Keratinocyte (primary cell): ENCODE data around the gene TMEM256. TPM values are rescaled to one million over a fixed set of nuclear protein-coding genes. Genes with fewer than 3 reads are reported as not detected.

Experiments
- DNase-seq: peaks from one replicate; pipeline ENCODE4 v3.0.0-alpha.2; 2011; ENCODE audit warnings: low read depth, missing footprints, low spot score
- FAIRE-seq: peaks from 2 replicates; lab custom pipeline; 2011; peaks lifted over from hg19 to GRCh38; lab: Jason Lieb, UNC
- H2AFZ ChIP-seq: 2 replicates; pipeline ENCODE4 v1.6.0; 2012; ENCODE audit warnings: low read length, control low read depth, inconsistent platforms; ENCODE audit not compliant: control insufficient read depth
- H3K27ac ChIP-seq: 2 replicates; pipeline ENCODE4 v1.5.1; 2011; ENCODE audit warnings: low read length; ENCODE audit not compliant: control insufficient read depth, insufficient read depth
- H3K27me3 ChIP-seq: 3 replicates; pipeline ENCODE4 v1.6.0; 2011; ENCODE audit warnings: low read length; ENCODE audit not compliant: control insufficient read depth, insufficient read depth; ENCODE audit errors: extremely low read depth
- H3K36me3 ChIP-seq, 2 experiments: 2 replicates in 1 of 2; 3 replicates in 1 of 2; pipeline ENCODE4 v1.5.1; 2011; ENCODE audit warnings: low read length in 2 of 2, mild to moderate bottlenecking in 1 of 2; ENCODE audit not compliant: control insufficient read depth in 2 of 2, insufficient read depth in 2 of 2; ENCODE audit errors: extremely low read depth in 1 of 2
- H3K4me1 ChIP-seq: 3 replicates; pipeline ENCODE4 v1.5.1; 2011; ENCODE audit warnings: low read length; ENCODE audit not compliant: control insufficient read depth, insufficient read depth; ENCODE audit errors: extremely low read depth
- H3K4me2 ChIP-seq: 3 replicates; pipeline ENCODE4 v1.6.0; 2011; ENCODE audit warnings: low read depth, low read length; ENCODE audit not compliant: control insufficient read depth, insufficient read depth; ENCODE audit errors: extremely low read depth
- H3K4me3 ChIP-seq, 3 experiments: fragments of 200-600 bp in 1 of 3; sonication (generic) in 1 of 3; 2 replicates in 2 of 3; 3 replicates in 1 of 3; pipeline ENCODE4 v1.5.1; 2011 to 2016; ENCODE audit warnings: low read length in 3 of 3, mild to moderate bottlenecking in 3 of 3, control low read depth in 2 of 3, inconsistent platforms in 1 of 3, low read depth in 1 of 3, mixed read lengths in 1 of 3, mixed run types in 1 of 3, moderate library complexity in 1 of 3; ENCODE audit not compliant: control insufficient read depth in 2 of 3, insufficient read depth in 2 of 3; ENCODE audit errors: extremely low read depth in 1 of 3
- H3K79me2 ChIP-seq: 2 replicates; pipeline ENCODE4 v1.6.0; 2012; ENCODE audit warnings: low read length; ENCODE audit not compliant: control insufficient read depth, insufficient read depth
- H3K9ac ChIP-seq: 3 replicates; pipeline ENCODE4 v1.6.0; 2011; ENCODE audit warnings: low read length; ENCODE audit not compliant: control insufficient read depth, insufficient read depth; ENCODE audit errors: extremely low read depth
- H3K9me1 ChIP-seq: 3 replicates; pipeline ENCODE4 v1.6.0; 2011; ENCODE audit warnings: low read length; ENCODE audit not compliant: control insufficient read depth, insufficient read depth; ENCODE audit errors: extremely low read depth
- H3K9me3 ChIP-seq: 2 replicates; pipeline ENCODE4 v1.5.1; 2012; ENCODE audit warnings: low read depth, low read length; ENCODE audit not compliant: control insufficient read depth
- H4K20me1 ChIP-seq: 3 replicates; pipeline ENCODE4 v1.6.0; 2011; ENCODE audit warnings: low read length; ENCODE audit not compliant: control insufficient read depth, insufficient read depth; ENCODE audit errors: extremely low read depth
- EZH2 ChIP-seq: IDR thresholded peaks from one replicate; pipeline ENCODE4 v1.6.1; 2012; ENCODE audit warnings: inconsistent platforms, mild to moderate bottlenecking, low read length, moderate library complexity
- dilution Hi-C: fragments of 300-500 bp; cut with MboI; formaldehyde crosslinking; loops from one replicate; pipeline ENCODE4 v1.7.0; 2020; ENCODE audit warnings: low sequenced_read_pairs; ENCODE audit not compliant: extremely low pct_ligation_motif_present
- polyA plus RNA-seq, 5 experiments: library from polyadenylated mRNA; depleted of rRNA in 3 of 5; stranded (reverse) in 3 of 5; stranded (forward) in 1 of 5; unstranded in 1 of 5; fragments of >200 nt; gene quantifications; 1 replicate in 1 of 5; 2 replicates in 3 of 5; 3 replicates in 1 of 5; pipeline versions ENCODE4 v1.2.1 to v1.2.3, GENCODE V29; 2011 to 2012; ENCODE audit warnings: missing spikeins in 2 of 5, low read depth in 1 of 5, low replicate concordance in 1 of 5
- TF ChIP-seq, protein P1 (sequence below), 3 experiments: IDR thresholded peaks in 1 of 3; conservative IDR thresholded peaks in 1 of 3; optimal IDR thresholded peaks in 1 of 3; 2 replicates in 2 of 3; 3 replicates in 1 of 3; pipeline versions ENCODE3 to v1.5.1; 2011; ENCODE audit warnings: low read length in 3 of 3, mild to moderate bottlenecking in 3 of 3, moderate library complexity in 2 of 3, control low read depth in 1 of 3, inconsistent platforms in 1 of 3; ENCODE audit not compliant: insufficient read depth in 2 of 3; ENCODE audit errors: extremely low read depth in 1 of 3

The TMEM256 gene
- polyA plus RNA-seq, 1 donor (not counting 4 experiments of a cell fraction or from before 2014, with no cell fraction given): 68.1 TPM

DNA sequence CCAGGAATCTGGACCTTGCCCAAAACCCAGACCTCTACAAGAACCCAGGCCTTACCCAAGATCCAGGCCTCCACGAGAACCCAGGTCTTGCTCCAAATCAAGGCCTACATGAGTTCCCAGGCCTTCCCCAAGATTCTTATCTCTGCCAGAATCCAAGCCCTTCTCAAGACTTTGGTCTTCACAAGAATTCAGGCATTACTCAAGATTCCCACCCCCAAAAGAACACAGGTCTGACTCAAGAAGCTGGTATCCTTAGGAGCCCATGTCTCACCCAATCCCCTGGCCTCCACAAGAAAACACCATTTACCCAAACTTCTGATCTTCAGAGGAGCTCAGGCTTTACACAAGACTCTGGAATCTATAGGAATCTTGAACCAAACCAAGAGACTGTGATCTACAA, 27.3 kb upstream of the TMEM256 start:
- no peak overlapping the region for H3K27ac ChIP-seq
- no peaks in the 10 kb centered on the region for H3K36me3 ChIP-seq
- H3K4me3 ChIP-seq: no peak overlapping the region
- DNase-seq (no peak), FAIRE-seq (no peak)
- H2AFZ ChIP-seq: no peak overlapping the region
- no peaks in the 10 kb centered on the region for H4K20me1 ChIP-seq
- H3K27me3 ChIP-seq: no peaks in the 10 kb centered on the region
- H3K4me1 ChIP-seq: peaks cover 8% of the 10 kb centered on the region
- peaks cover 1% of the 10 kb centered on the region for H3K79me2 ChIP-seq
- H3K9me3 ChIP-seq: no peaks in the 10 kb centered on the region
- TF ChIP-seq EZH2: no peak
- TF ChIP-seq, protein P1, sequence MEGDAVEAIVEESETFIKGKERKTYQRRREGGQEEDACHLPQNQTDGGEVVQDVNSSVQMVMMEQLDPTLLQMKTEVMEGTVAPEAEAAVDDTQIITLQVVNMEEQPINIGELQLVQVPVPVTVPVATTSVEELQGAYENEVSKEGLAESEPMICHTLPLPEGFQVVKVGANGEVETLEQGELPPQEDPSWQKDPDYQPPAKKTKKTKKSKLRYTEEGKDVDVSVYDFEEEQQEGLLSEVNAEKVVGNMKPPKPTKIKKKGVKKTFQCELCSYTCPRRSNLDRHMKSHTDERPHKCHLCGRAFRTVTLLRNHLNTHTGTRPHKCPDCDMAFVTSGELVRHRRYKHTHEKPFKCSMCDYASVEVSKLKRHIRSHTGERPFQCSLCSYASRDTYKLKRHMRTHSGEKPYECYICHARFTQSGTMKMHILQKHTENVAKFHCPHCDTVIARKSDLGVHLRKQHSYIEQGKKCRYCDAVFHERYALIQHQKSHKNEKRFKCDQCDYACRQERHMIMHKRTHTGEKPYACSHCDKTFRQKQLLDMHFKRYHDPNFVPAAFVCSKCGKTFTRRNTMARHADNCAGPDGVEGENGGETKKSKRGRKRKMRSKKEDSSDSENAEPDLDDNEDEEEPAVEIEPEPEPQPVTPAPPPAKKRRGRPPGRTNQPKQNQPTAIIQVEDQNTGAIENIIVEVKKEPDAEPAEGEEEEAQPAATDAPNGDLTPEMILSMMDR (optimal IDR thresholded peaks at IDR 0.05 in 1 of 3, IDR thresholded peaks at IDR 0.05 in 1 of 3, conservative IDR thresholded peaks at IDR 0.05 in 1 of 3; ENCODE audit: extremely low read depth in 1 of 3, insufficient read depth in 2 of 3, low read length in 3 of 3): no peak
- no peaks in the 10 kb centered on the region for H3K9me1 ChIP-seq
- no peak overlapping the region for H3K9ac ChIP-seq
- dilution Hi-C loops: no loop called here
- no peak overlapping the region for H3K4me2 ChIP-seq

DNA sequence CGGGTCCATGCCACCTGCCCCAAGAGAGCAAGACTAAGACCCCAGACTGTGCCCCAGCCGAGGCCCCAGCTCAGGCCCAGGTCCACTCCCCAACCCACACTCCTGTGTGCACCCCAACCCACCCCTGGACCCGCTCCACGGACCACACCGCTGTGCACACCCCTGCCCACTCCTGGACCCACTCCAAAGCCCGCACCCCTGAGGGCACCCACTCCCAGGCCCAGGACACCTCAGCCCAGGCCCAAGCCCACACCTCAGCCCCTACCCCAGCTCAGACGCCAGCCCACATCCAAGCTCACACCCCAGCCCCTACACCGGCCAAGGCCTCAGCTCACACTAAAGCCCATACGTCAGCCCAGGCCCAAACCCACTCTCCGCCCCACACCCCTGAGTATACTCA, 25.8 kb upstream of the TMEM256 start:
- Histone ChIP-seq H3K27ac (no peak overlapping the region), H2AFZ (no peak overlapping the region), H3K4me2 (no peak overlapping the region), H4K20me1 (no peaks in the 10 kb centered on the region), H3K36me3 (no peaks in the 10 kb centered on the region), H3K4me1 (no peaks in the 10 kb centered on the region), H3K9me3 (no peaks in the 10 kb centered on the region), H3K9ac (no peak overlapping the region), H3K79me2 (no peaks in the 10 kb centered on the region), H3K4me3 (no peak overlapping the region), H3K9me1 (no peaks in the 10 kb centered on the region), H3K27me3 (no peaks in the 10 kb centered on the region)
- dilution Hi-C loops: no loop called here
- no peak for TF ChIP-seq EZH2
- TF ChIP-seq, protein P1 (optimal IDR thresholded peaks at IDR 0.05 in 1 of 3, IDR thresholded peaks at IDR 0.05 in 1 of 3, conservative IDR thresholded peaks at IDR 0.05 in 1 of 3; ENCODE audit: extremely low read depth in 1 of 3, insufficient read depth in 2 of 3, low read length in 3 of 3): no peak
- no peak for FAIRE-seq
- no peak for DNase-seq
